GM18519 (cell line): ENCODE measurements around the gene KLHL30.

Experiments
- ATAC-seq: cut with Tn5 transposase; IDR thresholded peaks from one replicate; pipeline ENCODE4 v1.9.1; 2021; ENCODE audit warnings: mild to moderate bottlenecking, moderate library complexity; ENCODE audit not compliant: unreplicated experiment, low FRiP score

Gene KLHL30, protein sequence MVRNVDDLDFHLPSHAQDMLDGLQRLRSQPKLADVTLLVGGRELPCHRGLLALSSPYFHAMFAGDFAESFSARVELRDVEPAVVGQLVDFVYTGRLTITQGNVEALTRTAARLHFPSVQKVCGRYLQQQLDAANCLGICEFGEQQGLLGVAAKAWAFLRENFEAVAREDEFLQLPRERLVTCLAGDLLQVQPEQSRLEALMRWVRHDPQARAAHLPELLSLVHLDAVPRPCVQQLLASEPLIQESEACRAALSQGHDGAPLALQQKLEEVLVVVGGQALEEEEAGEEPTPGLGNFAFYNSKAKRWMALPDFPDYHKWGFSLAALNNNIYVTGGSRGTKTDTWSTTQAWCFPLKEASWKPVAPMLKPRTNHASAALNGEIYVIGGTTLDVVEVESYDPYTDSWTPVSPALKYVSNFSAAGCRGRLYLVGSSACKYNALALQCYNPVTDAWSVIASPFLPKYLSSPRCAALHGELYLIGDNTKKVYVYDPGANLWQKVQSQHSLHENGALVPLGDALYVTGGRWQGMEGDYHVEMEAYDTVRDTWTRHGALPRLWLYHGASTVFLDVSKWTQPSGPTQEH

GRCh38 chr2:238138331-238139195 is at the start of gene KLHL30:
TSS of gene KLHL30 (plus strand) at chr2:238138668. CDS start at chr2:238140755, 2,087 bp downstream.
- no peak for ATAC-seq

DNA sequence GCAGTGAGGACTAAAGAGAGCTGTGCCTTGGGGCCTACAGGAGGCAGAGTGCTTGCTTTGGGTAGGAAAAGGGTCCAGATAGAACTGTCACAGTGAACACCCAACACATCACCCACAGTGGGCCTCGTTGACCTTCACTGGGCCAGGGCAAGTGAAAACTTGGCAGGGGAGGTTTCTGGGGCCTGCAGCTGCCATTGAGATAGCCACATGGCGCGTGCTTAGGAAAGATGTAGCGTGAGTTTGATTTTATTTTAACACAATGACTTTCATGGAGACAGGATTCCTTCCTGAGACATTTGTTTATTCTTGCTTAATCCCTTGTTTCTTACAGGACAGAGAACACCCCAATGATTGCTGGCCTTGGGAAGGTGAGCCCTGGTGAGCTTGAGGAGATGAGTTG is 47.6 kb upstream of the KLHL30 start:
- ATAC-seq = no peak

DNA sequence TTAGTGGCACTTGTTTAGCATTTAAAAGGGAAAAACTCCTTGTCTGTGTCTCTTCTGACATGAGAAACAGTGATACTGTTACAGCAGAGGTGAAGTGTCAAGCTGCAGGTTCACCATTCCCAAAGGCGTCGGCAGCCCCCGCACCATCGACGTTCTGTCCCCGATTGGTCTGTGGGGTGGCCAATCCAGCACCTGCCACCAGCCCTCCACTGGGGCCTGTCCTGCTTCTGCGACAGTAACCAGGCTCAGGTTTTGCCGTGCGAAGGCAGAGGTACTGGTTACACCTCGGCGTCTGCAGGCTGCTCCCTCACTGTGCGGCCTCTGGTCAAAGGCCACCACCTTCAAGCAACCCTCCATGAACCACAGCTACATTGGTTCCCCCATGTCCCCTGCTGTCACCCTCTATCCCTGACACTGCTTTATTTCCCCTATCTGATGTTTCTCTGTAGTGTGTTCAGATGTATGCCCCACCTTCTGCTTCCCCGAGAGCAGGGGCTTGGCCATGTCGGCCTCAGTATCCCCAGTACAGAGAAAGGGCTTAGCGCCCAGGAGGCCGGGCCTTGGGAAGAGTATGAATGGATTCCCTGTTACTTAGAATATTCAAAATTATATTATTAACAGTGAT is 46.9 kb upstream of the KLHL30 start:
- ATAC-seq = no peak

GRCh38 chr2:238092486-238093035 is 45.9 kb upstream of the KLHL30 start:
- ATAC-seq = no peak

DNA sequence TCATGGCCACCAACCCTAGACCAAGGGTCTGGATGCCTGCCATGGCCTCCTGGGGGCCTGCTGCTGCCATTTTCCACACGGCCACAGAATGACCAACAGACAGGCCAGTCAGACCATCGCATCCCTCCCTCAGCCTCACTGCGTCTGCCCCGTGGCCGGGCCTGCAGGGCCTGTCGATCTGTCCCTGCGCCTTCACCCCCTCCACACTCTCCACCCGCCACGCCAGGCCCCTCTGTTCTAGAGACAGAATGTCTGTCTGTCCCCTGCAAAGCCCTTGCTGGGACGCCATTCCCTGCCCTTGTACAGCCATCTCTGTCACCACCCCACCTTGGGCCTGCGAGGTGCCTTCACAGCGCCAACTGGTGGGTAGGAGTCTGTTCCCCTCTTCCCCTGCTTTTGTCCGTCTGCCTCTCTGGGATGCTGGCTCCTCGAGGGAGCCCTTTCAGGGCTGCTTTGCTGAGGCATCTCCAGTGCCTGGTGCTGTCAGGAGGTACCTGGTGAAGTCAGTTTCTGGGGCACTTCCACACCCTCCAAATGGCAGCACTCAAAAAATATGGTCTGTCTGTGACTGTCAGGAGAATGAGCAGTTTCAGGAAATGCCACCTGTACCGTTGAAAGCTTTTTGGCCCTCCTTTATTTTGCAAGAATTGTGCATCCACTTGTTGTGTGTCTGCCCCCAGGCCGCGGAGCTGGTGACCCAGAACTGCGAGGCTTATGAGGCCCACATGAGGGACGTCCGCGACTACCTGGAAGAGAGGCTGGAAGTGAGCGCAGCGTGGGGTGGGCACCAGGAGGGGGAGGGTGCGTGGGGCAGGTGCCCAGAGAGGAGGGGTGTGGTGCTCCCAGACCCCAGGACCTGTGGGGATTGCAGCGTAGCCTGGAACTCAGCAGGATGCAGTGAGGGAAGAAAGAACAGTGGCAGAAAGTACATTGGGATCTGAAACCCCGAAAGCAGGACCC is 45.0 kb upstream of the KLHL30 start:
- ATAC-seq = no peak

GRCh38 chr2:238094438-238095022 is 43.9 kb upstream of the KLHL30 start:
- no peak for ATAC-seq

- ATAC-seq = no peak
Observed at GRCh38 chr2:238095143-238095542, 43.3 kb upstream of the KLHL30 start.

- no peak for ATAC-seq
Observed at GRCh38 chr2:238096311-238097011, 42.0 kb upstream of the KLHL30 start.

DNA sequence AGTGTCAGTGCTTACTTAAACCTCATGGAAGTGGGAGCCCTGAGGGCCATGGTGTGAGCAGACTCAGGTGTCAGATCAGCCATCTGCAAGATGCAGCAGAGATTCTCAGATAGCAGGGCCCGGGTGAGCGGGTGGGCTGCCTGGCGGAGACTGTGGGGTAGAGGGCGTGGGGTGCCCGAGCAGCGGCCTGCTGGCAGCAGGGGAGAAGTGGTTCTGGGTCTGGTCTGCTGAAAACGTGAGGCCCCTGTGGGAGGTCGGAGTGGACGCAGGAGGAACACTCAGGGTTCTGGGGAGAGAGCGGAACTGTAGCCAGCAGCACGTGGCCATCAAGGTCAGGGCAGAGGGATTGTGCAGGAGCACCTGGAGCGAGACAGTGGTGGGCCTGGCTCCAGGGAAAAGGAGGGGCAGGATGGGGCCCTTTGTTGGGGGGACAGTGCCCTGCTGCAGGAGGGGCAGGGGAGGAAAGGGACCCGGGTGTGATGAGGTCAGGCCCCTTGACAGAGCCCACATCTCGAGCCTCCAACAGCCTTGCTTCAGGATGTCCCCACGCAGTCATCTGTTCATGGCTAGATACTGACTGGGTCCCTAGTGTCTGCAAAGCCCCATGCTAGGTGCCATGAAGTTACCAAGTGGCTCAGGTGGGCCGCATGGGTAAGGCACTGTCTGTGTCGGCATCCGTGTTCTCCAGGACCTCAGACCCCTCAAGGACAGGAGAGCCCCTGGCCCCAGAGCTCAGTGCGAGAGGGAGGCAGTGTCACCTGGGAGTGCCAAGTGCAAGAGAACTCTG is 41.1 kb upstream of the KLHL30 start:
- ATAC-seq = no peak

- no peak for ATAC-seq
Observed at GRCh38 chr2:238097988-238098871, 40.2 kb upstream of the KLHL30 start.

GRCh38 chr2:238098901-238099713 is 39.4 kb upstream of the KLHL30 start:
- ATAC-seq = no peak

DNA sequence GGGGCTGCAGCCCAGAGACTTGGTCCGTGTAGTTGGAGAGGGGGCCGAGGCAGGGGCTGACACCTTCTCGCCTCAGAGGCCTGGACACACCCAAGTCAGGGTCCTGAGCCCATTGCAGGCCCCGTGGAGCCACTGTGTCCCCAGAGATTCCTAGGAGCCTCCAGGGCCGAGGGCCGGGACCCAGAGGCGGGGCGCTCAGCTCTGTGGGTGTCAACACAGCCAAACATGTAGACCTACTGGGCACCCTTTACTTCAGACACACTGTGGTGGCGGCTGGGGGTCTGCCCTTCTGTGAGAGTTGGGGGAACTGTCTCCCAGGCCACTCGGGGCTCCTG is 38.8 kb upstream of the KLHL30 start:
- no peak for ATAC-seq

DNA sequence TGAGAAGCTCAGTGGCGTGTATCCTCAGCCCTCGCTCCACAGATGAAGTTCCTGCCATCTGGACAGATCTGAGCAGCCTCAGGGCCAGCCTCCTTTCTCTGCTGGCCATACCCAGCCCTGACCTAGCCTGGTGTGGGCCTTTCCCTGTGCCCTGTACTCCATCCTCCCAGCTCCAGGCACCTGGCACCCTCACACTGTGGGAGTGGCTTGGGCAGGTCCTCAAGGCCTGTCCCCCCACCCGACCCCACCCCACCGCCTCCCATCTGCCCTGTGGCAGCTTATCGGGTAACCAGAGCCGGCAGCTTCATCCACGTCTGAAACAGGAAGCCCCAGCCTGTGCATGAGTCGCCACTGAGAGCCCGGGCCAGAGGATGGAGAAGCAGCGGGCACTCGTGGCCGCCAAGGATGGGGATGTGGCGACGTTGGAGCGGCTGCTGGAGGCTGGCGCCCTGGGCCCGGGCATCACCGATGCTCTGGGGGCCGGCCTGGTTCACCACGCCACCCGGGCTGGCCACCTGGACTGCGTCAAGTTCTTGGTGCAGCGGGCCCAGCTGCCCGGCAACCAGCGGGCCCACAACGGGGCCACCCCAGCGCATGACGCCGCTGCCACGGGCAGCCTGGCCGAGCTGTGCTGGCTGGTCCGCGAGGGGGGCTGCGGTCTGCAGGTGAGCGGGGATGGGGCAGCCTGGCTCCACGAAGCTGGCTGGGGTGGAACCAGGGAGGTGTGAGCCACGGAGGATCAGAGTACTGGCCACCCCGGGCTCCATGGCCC is 38.2 kb upstream of the KLHL30 start, which contains the start of gene ESPNL:
ESPNL (plus strand) TSS at position 292 of the 772 bp plus-strand sequence; CDS start at position 372, 80 bp downstream.
- ATAC-seq = no peak

GRCh38 chr2:238100821-238101771 is 37.4 kb upstream of the KLHL30 start:
- no peak for ATAC-seq
